Stimulated activated CD8-positive, alpha-beta memory T cell treated with anti-CD3 and anti-CD28 coated beads, Interleukin-4, amount 100 ng/mL, for 4 hours (primary cell): Measurements from ENCODE around the gene ZC2HC1B.
"Not testable (repeated sequence)": the region's sequence is repeated elsewhere in the genome, so short reads cannot be mapped to it uniquely, and the experiment has no call there.

Experiments
- DNase-seq, 2 donors: peaks; one replicate each; pipeline ENCODE4 v3.0.0-alpha.2; 2020; ENCODE audit warnings: low read depth in 2 of 2, low spot score in 1 of 2

ZC2HC1B gene, protein sequence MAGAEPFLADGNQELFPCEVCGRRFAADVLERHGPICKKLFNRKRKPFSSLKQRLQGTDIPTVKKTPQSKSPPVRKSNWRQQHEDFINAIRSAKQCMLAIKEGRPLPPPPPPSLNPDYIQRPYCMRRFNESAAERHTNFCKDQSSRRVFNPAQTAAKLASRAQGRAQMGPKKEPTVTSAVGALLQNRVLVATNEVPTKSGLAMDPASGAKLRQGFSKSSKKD

GRCh38 chr6:143864234-143864633 lies at the start of gene ZC2HC1B:
Gene ZC2HC1B, plus strand, starts transcription at chr6:143864474. Its CDS starts 66 bp downstream, at chr6:143864540.
- no peak for DNase-seq

DNA sequence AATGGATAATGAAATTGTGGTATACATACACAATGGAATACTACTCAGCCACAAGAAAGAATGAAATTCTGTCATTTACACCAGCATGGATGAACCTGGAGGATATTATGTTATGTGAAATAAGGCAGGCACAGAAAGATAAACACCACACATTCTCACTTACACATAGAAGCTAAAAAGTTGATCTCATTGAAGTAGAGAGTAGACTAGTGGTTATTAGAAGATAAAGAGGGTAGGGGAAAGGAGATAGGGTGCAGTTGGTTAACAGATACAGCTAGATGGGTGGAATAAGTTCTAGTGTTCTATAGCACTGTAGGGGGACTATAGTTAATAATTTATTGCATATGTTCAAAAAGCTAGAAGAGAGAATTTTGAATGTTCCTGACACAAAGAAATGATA lies 46.7 kb upstream of the ZC2HC1B start:
- DNase-seq, result no peak

DNA sequence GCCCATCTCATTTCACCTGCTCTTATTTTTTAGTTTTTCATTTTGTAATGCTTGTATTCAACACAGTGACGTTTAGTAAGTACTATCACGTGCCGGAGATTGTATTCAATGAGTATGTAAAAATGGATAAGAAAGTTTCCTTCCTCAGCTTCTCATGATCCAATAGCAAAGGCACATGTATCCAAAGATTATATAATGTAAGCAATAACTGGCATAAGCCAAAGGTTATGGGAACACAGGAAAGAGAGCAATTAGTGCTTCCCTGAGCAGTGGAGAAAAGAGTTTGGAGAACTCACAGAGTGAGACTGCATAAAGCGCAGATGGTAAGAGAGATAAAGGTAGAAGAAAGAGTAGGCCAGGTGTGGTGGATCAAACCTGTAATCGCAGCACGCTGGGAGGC lies 42.9 kb upstream of the ZC2HC1B start:
- no peak for DNase-seq

- DNase-seq, result no peak
Measured at GRCh38 chr6:143822584-143823024, 41.7 kb upstream of the ZC2HC1B start.

- no peak for DNase-seq
Measured at GRCh38 chr6:143823548-143823947, 40.7 kb upstream of the ZC2HC1B start.

DNA sequence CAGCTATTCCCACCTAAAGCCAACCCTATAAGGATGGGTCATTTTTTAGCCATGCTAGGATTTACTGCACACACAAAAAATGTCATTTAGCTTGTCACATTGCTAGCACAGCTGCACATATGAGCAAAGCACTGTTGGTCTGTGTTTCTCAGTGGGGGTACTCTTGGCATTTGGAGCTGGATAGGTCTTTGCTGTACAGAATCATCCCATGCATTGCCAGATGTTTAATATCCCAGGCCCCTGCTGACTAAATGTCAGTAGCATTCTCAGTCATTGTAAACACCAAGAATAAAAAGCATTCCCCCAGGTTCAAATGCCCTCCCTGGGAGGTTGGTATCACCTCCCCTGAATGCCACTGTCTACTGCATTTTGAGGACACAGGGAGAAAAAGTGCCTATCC lies 35.7 kb upstream of the ZC2HC1B start:
- no peak for DNase-seq

- no peak for DNase-seq
Measured at GRCh38 chr6:143836150-143836549, 28.1 kb upstream of the ZC2HC1B start.

GRCh38 chr6:143838395-143838794 lies 25.9 kb upstream of the ZC2HC1B start:
- DNase-seq, result no peak

- no peak for DNase-seq
Measured at GRCh38 chr6:143839196-143839595, 25.1 kb upstream of the ZC2HC1B start.

DNA sequence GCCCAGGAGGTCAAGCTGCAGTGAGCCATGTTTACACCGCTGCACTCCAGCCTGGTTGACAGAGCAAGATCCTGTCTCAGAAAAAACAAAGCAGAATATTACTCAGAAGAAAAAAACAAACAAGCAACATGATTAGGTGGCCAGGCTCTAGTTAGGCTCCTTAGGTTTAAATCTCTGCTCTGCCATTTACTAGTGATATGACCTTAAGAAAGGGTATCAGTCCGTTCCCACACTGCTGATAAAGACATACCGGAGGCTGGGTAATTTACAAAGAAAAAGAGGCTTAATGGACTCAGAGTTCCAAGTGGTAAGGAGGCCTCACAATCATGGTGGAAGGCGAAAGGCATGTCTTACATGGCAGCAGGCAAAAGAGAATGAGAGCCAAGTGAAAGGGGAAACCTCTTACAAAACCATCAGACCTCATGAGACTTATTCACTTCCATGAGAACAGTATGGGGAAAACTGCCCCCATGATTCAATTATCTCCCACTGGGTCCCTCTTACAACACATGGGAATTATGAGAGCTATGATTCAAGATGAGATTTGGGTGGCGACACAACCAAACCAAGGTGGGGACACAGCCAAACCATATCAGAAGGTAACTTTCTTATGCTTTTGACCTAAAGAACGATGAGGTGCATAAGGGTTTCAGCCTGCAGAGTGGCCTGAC lies 23.5 kb upstream of the ZC2HC1B start:
- no peak for DNase-seq

GRCh38 chr6:143842461-143842901 lies 21.8 kb upstream of the ZC2HC1B start:
- no peak for DNase-seq

DNA sequence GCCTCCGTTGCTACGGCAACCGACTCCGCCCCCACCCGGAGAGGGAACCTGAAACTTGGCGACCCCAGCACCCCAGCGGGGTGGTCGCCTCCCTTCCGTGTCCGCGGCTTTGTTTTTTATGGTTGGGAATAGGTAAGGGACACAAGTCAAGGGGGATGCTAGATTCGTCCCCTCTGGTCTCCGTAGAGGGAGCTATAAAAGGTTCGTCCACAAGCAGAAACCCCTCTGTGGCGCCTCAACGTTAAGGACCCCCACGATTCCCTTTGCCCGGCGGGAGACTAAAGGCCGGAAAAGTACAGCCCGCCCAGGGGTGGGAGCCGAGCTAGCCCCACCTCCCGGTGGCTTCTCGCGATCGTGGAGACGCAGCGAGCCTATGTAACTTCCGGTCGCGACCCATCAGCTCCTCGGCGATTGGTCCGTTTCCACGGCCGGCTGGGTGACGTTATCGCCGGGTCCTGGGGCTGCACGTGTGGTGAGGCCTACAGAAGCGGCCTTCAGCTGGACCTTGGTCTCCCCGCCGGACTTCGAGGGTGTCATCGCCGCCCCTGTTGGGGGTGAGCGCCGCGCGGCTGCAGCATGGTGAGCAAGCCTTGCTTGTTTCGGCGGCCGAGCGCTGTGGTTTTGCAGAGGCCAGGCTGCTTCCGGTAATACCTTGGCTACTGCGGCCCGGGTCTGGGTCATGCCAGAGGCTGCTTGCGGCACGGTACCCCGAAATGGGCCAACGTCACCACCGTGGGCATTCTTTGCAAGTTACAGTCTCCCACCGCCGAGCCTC lies 21.2 kb upstream of the ZC2HC1B start, which contains the start of gene LTV1:
Gene LTV1 (plus strand): TSS at position 437 of the 775 bp plus-strand sequence. CDS start 140 bp downstream, at position 577.
- DNase-seq, result peak; percentile 79 to 89

DNA sequence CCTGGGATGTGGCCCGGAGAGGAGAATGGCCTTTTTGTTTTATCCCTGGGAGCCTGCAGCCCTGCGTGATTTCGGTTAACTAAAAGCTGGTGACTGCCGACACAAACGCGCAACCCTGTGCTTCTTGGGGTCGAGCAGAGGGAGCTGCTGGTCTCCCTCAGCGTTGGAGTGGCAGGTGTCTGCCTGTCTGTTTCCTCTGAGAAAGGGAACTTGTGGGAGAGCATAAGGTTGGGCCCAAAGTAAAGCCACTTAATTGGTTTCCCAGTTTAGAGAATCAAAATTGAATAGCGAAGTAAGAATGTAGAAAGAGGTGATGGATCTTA lies 20.6 kb upstream of the ZC2HC1B start:
- no peak for DNase-seq

GRCh38 chr6:143844006-143844405 lies 20.3 kb upstream of the ZC2HC1B start:
- DNase-seq, result no peak

GRCh38 chr6:143845033-143845432 lies 19.2 kb upstream of the ZC2HC1B start:
- no peak for DNase-seq

- not testable (repeated sequence) for DNase-seq
Measured at GRCh38 chr6:143851706-143852105, 12.6 kb upstream of the ZC2HC1B start.

DNA sequence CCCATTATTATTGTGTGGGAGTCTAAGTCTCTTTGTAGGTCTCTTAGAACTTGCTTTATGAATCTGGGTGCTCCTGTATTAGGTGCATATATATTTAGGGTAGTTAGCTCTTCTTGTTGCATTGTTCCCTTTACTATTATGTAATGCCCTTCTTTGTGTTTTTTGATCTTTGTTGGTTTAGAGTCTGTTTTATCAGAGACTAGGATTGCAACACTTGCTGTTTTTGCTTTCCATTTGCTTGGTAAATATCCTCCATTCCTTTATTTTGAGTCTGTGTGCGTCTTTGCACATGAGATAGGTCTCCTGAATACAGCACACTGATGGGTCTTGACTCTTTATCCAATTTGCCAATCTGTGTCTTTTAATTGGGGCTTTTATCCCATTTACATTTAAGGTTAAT lies 9.2 kb upstream of the ZC2HC1B start:
- DNase-seq, result not testable (repeated sequence)

GRCh38 chr6:143856762-143857161 lies 7.5 kb upstream of the ZC2HC1B start:
- not testable (repeated sequence) for DNase-seq

- no peak for DNase-seq
Measured at GRCh38 chr6:143857651-143858050, 6.6 kb upstream of the ZC2HC1B start.

DNA sequence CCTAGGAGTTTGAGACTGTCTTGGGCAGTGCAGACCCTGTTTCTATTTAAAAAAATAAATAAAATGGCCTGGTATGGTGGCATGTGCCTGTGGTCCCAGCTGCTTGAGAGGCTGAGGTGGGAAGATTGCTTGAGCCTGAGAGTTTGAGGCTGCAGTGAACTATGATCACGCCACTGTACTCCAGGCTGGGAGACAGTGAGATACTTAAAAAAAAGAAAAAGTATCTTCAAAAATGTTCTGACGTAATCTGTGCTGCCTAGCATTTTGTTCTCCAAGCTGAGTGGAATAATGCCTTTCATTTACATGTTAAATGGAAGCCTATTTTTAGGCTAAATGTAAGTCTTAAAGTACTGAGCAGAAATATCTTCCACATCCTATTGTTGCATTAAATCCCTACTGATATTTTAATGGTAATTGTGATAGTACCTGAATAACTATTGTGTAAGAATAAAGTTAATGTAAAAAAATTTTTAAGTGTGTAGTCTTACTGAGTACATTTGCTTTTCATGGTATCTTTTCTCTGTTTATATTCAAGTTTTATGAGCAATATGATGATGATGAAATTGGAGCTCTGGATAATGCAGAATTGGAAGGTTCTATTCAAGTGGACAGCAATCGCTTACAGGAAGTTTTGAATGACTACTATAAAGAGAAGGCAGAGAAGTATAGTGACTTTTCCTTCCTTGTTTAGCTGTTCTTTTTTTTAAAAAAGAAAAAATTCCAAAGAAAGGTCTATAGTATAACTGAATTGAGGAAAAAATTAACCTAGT lies 4.2 kb upstream of the ZC2HC1B start:
- no peak for DNase-seq

- no peak for DNase-seq
Measured at GRCh38 chr6:143863771-143864170, 503 bp upstream of the ZC2HC1B start.
